ENCODE data around the gene GALNT18.

Gene GALNT18

GRCh38 chr11:11415901-11416300, 205.9 kb downstream of the GALNT18 start:
- no peak overlapping the region for H3K4me3 Mint-ChIP-seq
- no peaks in the 10 kb centered on the region for H3K9me3 Mint-ChIP-seq
- H3K36me3 Mint-ChIP-seq (ENCODE audit: low read depth): no peaks in the 10 kb centered on the region
- peaks cover 5% of the 10 kb centered on the region for H3K4me1 Mint-ChIP-seq (ENCODE audit: low read depth)
- DNase-seq (ENCODE audit: low spot score): no peak
- H3K27me3 Mint-ChIP-seq (ENCODE audit: low read depth): peaks cover 18% of the 10 kb centered on the region
- no peak overlapping the region for H3K27ac Mint-ChIP-seq

DNA sequence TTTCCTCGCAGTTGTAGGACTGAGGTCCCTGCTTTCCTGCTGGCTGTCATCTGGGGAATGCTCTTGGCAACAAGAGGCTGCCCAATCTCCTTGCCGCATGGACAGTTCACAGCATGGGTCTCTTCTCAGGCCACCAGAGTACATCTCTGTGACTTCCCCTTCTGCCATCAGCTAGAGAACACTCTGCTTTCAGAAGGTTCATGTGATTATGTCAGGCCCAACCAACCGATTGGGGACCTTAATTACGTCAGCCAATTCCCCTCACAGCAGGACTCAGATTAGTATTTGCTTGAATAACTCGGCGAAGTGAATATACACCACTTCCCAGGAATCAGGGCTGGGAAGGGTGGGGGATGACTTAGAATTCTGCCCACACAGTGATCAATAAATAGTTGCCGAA, 206.8 kb downstream of the GALNT18 start:
- Mint-ChIP-seq H3K4me1 (ENCODE audit: low read depth) (peaks cover 5% of the 10 kb centered on the region), H3K9me3 (no peaks in the 10 kb centered on the region), H3K27ac (no peak overlapping the region), H3K36me3 (ENCODE audit: low read depth) (no peaks in the 10 kb centered on the region), H3K4me3 (no peak overlapping the region), H3K27me3 (ENCODE audit: low read depth) (peaks cover 24% of the 10 kb centered on the region)
- DNase-seq (ENCODE audit: low spot score): no peak

GRCh38 chr11:11413776-11414175, 208.0 kb downstream of the GALNT18 start:
- Mint-ChIP-seq H3K9me3 (no peaks in the 10 kb centered on the region), H3K36me3 (ENCODE audit: low read depth) (no peaks in the 10 kb centered on the region), H3K4me3 (no peak overlapping the region), H3K27me3 (ENCODE audit: low read depth) (peaks cover 24% of the 10 kb centered on the region), H3K27ac (no peak overlapping the region), H3K4me1 (ENCODE audit: low read depth) (peaks cover 5% of the 10 kb centered on the region)
- DNase-seq (ENCODE audit: low spot score): no peak

- Mint-ChIP-seq H3K27me3 (ENCODE audit: low read depth) (peaks cover 13% of the 10 kb centered on the region), H3K36me3 (ENCODE audit: low read depth) (no peaks in the 10 kb centered on the region), H3K27ac (no peak overlapping the region), H3K4me3 (no peak overlapping the region), H3K9me3 (no peaks in the 10 kb centered on the region), H3K4me1 (ENCODE audit: low read depth) (peaks cover under 1% of the 10 kb centered on the region)
- no peak for DNase-seq (ENCODE audit: low spot score)
Measured at GRCh38 chr11:11411401-11411985, 210.3 kb downstream of the GALNT18 start.

DNA sequence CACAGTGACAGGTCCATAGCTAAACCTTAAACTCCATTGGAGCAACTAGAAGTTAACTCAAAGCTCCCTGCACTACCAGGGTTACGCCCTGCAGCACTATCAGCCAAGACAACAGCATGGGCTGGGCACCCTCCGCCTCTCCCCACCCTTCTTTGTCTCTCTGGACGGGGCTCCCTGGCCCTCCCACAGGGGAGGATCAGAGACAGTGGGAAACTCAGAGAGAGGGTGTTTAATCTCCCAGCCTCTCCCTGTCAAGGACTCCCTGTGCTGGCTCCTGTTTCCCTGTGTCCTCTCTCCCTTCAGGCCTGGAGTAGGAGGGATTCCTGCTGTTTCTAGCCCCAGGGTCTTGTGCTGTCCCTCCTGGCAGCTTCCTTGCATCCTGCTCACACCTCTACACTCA, 211.9 kb downstream of the GALNT18 start:
- Mint-ChIP-seq H3K27ac (no peak overlapping the region), H3K27me3 (ENCODE audit: low read depth) (peaks cover 5% of the 10 kb centered on the region), H3K4me3 (no peak overlapping the region), H3K36me3 (ENCODE audit: low read depth) (no peaks in the 10 kb centered on the region), H3K9me3 (no peaks in the 10 kb centered on the region), H3K4me1 (ENCODE audit: low read depth) (no peaks in the 10 kb centered on the region)
- DNase-seq (ENCODE audit: low spot score): no peak

GRCh38 chr11:11409224-11409623, 212.6 kb downstream of the GALNT18 start:
- Mint-ChIP-seq H3K27ac (no peak overlapping the region), H3K9me3 (no peaks in the 10 kb centered on the region), H3K36me3 (ENCODE audit: low read depth) (no peaks in the 10 kb centered on the region)

DNA sequence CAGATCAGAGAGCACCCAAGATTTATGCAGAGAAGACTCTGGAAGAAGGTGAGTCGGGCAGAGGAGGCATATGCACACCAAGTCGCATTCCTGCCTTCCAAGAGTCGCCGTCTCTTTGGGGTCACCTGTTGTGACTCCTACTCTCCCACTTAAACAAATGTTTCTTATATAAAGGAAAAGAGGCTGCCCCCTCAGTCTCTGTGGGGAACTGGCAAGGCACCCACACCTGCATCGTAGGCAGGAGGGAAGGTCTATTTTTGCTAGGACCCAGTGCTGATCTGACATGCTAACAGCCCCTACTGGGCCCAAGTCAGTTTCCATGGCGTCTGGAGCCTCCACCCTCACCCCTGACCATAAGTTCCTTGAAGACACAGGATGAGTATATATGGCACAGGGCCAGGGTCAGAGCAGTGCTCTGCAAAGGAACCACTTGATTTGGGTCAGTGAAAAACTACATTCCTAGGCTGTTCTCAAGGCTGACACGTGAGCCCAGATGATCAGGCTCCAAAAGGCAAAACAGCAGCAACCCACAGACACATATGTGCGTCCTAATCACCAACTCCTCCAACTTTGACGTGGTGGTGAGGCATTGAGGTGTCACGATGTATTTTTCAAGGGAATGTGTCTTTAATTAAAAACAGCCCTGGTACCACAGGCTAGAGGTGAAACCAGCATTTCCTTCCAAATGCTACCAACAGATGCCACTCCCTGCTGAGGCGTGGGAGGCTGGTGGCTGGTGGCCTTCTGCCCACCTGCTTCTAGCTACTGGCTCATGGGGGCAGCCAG, 213.2 kb downstream of the GALNT18 start:
- Mint-ChIP-seq H3K4me1 (ENCODE audit: low read depth) (no peaks in the 10 kb centered on the region), H3K27ac (no peak overlapping the region), H3K9me3 (no peaks in the 10 kb centered on the region), H3K4me3 (no peak overlapping the region), H3K36me3 (ENCODE audit: low read depth) (no peaks in the 10 kb centered on the region), H3K27me3 (ENCODE audit: low read depth) (peaks cover 5% of the 10 kb centered on the region)
- DNase-seq (ENCODE audit: low spot score): no peak

More at GRCh38 chr11:11409224-11409623, 212.6 kb downstream of the GALNT18 start:
- Mint-ChIP-seq H3K4me3 (no peak overlapping the region), H3K27me3 (ENCODE audit: low read depth) (peaks cover 5% of the 10 kb centered on the region), H3K4me1 (ENCODE audit: low read depth) (no peaks in the 10 kb centered on the region)
- DNase-seq (ENCODE audit: low spot score): no peak

GRCh38 chr11:11407763-11408084, 214.1 kb downstream of the GALNT18 start:
- H3K27ac Mint-ChIP-seq: no peak overlapping the region

DNA sequence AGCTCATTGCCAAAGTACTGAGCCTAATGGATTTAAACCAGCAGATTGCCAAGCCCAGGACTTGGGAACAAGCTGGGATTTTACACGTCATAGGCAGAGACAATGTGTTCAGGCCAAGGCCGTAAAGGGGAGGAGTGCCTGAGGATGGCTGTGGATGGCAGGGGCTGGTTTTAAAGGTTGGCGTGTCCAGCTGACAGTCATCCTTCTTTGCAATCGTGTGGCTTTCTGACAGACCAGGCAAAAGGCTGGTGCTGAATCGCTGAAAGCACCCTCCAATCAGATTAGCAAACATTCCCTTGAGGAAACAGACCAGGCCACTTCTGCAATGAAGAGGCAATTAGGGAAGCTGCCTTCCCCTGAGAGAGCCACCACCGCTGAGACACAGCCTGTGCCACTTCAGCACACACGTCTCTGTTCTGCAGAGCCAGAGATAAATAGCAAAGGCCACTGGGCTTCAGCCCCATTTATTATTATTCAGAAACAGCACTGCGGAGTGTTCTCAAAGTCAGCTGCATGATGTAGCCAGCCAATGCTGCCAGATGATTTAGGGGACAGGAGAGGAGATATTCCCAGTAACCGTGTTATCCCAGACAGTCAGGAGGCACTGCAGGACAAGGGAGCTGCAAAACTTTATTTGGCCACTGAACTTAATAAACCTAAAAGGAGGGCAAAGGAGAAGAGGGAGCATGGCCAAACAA, 214.6 kb downstream of the GALNT18 start:
- Mint-ChIP-seq H3K4me1 (ENCODE audit: low read depth) (no peaks in the 10 kb centered on the region), H3K27me3 (ENCODE audit: low read depth) (peaks cover 7% of the 10 kb centered on the region), H3K4me3 (no peak overlapping the region), H3K9me3 (no peaks in the 10 kb centered on the region), H3K27ac (no peak overlapping the region), H3K36me3 (ENCODE audit: low read depth) (no peaks in the 10 kb centered on the region)
- no peak for DNase-seq (ENCODE audit: low spot score)

More at GRCh38 chr11:11407763-11408084, 214.1 kb downstream of the GALNT18 start:
- no peaks in the 10 kb centered on the region for H3K9me3 Mint-ChIP-seq
- no peaks in the 10 kb centered on the region for H3K4me1 Mint-ChIP-seq (ENCODE audit: low read depth)
- peaks cover 7% of the 10 kb centered on the region for H3K27me3 Mint-ChIP-seq (ENCODE audit: low read depth)
- no peak for DNase-seq (ENCODE audit: low spot score)
- H3K4me3 Mint-ChIP-seq: no peak overlapping the region
- H3K36me3 Mint-ChIP-seq (ENCODE audit: low read depth): no peaks in the 10 kb centered on the region

GRCh38 chr11:11406652-11407051, 215.2 kb downstream of the GALNT18 start:
- Mint-ChIP-seq H3K4me1 (ENCODE audit: low read depth) (no peaks in the 10 kb centered on the region), H3K4me3 (no peak overlapping the region), H3K36me3 (ENCODE audit: low read depth) (no peaks in the 10 kb centered on the region), H3K27ac (no peak overlapping the region), H3K9me3 (no peaks in the 10 kb centered on the region), H3K27me3 (ENCODE audit: low read depth) (peaks cover 7% of the 10 kb centered on the region)
- DNase-seq (ENCODE audit: low spot score): no peak

DNA sequence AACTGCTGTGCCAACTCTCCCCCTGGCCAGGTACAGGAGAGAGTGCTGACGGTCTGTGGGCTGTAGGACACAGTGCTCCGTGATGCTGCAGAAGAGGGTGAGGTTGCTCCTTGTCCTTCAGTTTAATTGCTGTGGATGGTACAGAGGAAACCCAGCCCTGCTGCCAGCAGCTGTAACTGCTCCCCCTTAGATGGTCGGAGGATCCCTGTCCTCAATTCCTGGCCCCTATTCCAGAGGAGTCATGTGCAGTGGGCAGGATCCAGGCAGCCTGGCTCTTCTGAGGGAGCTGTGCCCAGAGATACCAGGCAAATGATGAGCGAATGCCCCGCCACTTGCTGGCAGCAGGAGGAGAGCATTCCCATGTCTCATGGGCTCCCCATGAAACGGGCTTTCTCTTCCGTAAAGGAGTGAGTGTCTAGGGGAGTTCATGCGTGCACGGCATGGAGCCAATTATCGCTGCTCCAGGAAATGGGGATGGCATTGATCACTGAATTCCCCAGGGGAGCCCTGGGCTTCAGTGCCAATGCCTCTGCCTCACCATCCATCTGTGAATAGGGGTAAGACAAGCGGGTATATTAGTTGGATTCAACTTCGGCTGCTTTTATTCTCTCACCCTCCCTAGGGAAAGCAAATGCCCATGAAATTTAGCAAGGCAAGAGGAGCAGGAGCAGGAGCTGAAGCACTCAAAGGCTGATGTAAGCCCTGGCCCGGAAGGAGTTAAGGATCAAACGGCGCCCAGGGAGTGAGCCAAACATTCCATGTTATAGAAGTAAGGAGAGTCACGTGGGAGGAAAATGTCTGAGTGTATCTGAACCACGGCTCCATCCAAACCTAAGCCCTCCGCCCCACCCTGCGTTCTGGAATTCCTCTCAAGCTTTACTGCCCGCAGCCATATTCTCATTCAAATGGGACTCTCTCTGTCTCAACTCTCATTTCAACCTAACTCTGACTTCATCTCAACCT, 217.8 kb downstream of the GALNT18 start:
- Mint-ChIP-seq H3K9me3 (no peaks in the 10 kb centered on the region), H3K27ac (no peak overlapping the region), H3K4me1 (ENCODE audit: low read depth) (no peaks in the 10 kb centered on the region), H3K27me3 (ENCODE audit: low read depth) (peaks cover 2% of the 10 kb centered on the region), H3K36me3 (ENCODE audit: low read depth) (no peaks in the 10 kb centered on the region), H3K4me3 (no peak overlapping the region)
- no peak for DNase-seq (ENCODE audit: low spot score)

DNA sequence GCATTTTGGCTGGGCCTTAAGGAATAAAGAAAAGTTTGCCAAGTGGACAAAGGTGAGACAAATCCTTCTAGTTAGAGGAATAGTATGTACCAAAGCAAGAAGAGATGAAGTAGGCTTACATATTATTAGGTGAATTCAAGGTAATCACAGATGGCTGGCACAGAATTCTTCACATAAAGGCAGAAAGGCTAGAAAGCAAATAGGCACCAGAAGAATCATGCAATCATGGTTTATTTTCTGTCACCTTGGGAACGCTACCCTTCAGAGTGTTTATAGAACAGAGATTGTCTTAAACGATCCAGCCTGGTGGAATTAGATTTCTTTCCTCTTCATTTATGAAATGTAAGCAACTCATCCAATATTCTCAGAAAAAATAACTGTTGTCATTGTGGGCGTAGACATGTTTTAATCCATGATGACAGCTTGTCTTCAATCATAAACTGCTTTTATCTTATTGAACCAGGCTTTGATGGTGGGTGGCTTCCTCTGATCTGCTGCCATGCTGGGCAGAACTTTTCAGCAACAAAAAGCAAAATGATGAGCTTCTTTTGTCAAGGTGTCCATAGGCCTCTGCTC, 219.8 kb downstream of the GALNT18 start:
- H3K4me3 Mint-ChIP-seq: no peak overlapping the region
- H3K9me3 Mint-ChIP-seq: no peaks in the 10 kb centered on the region
- no peaks in the 10 kb centered on the region for H3K36me3 Mint-ChIP-seq (ENCODE audit: low read depth)
- H3K27me3 Mint-ChIP-seq (ENCODE audit: low read depth): peaks cover 2% of the 10 kb centered on the region
- DNase-seq (ENCODE audit: low spot score): no peak
- H3K27ac Mint-ChIP-seq: no peak overlapping the region
- H3K4me1 Mint-ChIP-seq (ENCODE audit: low read depth): no peaks in the 10 kb centered on the region

DNA sequence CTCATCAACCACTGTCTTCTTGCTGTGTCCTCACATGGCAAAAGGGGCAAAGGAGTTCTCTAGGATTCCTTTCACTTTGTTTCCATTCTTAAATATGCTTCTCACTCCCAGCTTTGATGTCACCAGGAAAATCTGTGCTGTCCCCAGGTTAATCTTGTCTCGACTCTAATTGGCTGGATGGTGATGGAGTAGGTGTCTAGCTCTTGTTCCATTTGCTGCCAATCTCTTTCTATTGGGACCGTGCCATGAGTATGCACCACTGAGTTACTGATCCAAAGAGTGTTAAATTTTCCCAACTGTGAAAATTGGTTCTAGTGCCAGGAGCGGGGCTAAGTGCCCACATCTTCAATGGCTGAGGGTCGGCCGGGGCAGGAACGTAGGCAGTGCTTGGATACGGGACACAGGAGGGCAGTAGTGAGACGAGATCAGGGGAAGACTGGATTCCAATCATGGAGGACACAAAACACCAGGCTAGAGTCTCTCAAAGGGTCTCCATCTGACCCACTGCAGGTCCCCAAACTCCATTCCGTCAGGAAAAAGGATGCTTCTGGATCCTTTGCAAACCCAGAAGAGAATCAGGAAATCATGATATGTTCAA, 221.1 kb downstream of the GALNT18 start:
- H3K4me3 Mint-ChIP-seq: no peak overlapping the region
- DNase-seq (ENCODE audit: low spot score): no peak
- H3K9me3 Mint-ChIP-seq: no peaks in the 10 kb centered on the region
- H3K27me3 Mint-ChIP-seq (ENCODE audit: low read depth): peaks cover 2% of the 10 kb centered on the region
- no peaks in the 10 kb centered on the region for H3K36me3 Mint-ChIP-seq (ENCODE audit: low read depth)
- H3K4me1 Mint-ChIP-seq (ENCODE audit: low read depth): no peaks in the 10 kb centered on the region
- H3K27ac Mint-ChIP-seq: no peak overlapping the region
